Smooth muscle cell (in vitro differentiated cells): Measurements from ENCODE around the gene SYTL4. TPM values are rescaled to one million over a fixed set of nuclear protein-coding genes. Genes with fewer than 3 reads are reported as not detected.

ENCODE experiments used
- DNase-seq: peaks from one replicate; lab custom pipeline; 2025; ENCODE audit not compliant: unreplicated experiment; lab: John Stamatoyannopoulos, UW
- H2AFZ ChIP-seq: fragments of 200-600 bp; sonication (generic); 2 replicates; pipeline ENCODE4 v1.6.0; 2016; ENCODE audit warnings: antibody characterized with exemption, low read depth, mild to moderate bottlenecking
- H3F3A ChIP-seq: fragments of 200-600 bp; sonication (generic); 2 replicates; pipeline ENCODE4 v1.6.0; 2017; ENCODE audit warnings: antibody characterized with exemption, low read depth
- H3K27ac ChIP-seq: fragments of 200-600 bp; sonication (generic); 2 replicates; pipeline ENCODE4 v1.5.1; 2016; ENCODE audit warnings: low read depth, mild to moderate bottlenecking
- H3K27me3 ChIP-seq: fragments of 200-600 bp; sonication (generic); 2 replicates; pipeline ENCODE4 v1.6.1; 2016; ENCODE audit warnings: low read depth, mild to moderate bottlenecking
- H3K36me3 ChIP-seq: fragments of 200-600 bp; sonication (generic); 2 replicates; pipeline ENCODE4 v1.5.1; 2016; ENCODE audit warnings: low read depth
- H3K4me1 ChIP-seq: fragments of 200-600 bp; sonication (generic); 2 replicates; pipeline ENCODE4 v1.5.1; 2016; ENCODE audit warnings: low read depth
- H3K4me2 ChIP-seq: fragments of 200-600 bp; sonication (generic); 2 replicates; pipeline ENCODE4 v1.6.0; 2016; ENCODE audit warnings: mild to moderate bottlenecking
- H3K4me3 ChIP-seq: fragments of 200-600 bp; sonication (generic); 2 replicates; pipeline ENCODE4 v1.5.1; 2016; ENCODE audit warnings: mild to moderate bottlenecking
- H3K79me2 ChIP-seq: fragments of 200-600 bp; sonication (generic); 2 replicates; pipeline ENCODE4 v1.6.0; 2016; ENCODE audit warnings: low read depth, mild to moderate bottlenecking
- H3K9ac ChIP-seq: fragments of 200-600 bp; sonication (generic); 2 replicates; pipeline ENCODE4 v1.6.0; 2016; ENCODE audit warnings: low read depth
- H3K9me3 ChIP-seq: fragments of 200-600 bp; sonication (generic); replicated peaks from 2 replicates; pipeline ENCODE4 v1.5.1; 2016; ENCODE audit warnings: low read depth
- H4K20me1 ChIP-seq: fragments of 200-600 bp; sonication (generic); 2 replicates; pipeline ENCODE4 v1.6.0; 2016; ENCODE audit warnings: low read depth
- CTCF ChIP-seq: fragments of 200-600 bp; sonication (generic); IDR thresholded peaks from 2 replicates; pipeline ENCODE4 v1.5.1; 2017; ENCODE audit warnings: borderline replicate concordance, mild to moderate bottlenecking, antibody characterized with exemption; ENCODE audit not compliant: insufficient read depth, poor library complexity, severe bottlenecking
- WGBS: methylation state at CpG from one replicate; pipeline ENCODE4 v1.1.7; 2016; ENCODE audit warnings: low lambda C conversion rate; 5-methylcytosine and 5-hydroxymethylcytosine counted together
- polyA plus RNA-seq: library from polyadenylated mRNA; unstranded; fragments of >200 nt; fragmentation: Nextera tagmentation; extraction: Ambion mirVana; gene quantifications from 2 replicates; pipeline ENCODE4 v1.2.1, GENCODE V29; 2016
- total RNA-seq: library from RNA; depleted of rRNA; stranded (reverse); fragments of >200 nt; gene quantifications from 2 replicates; pipeline ENCODE4 v1.2.3, GENCODE V29; 2014

The SYTL4 gene
- total and polyA plus RNA-seq, 2 experiments from 2014 or later, result 6.6 to 8.0 TPM

GRCh38 chrX:100652266-100652665, 79.7 kb downstream of the SYTL4 start:
- Histone ChIP-seq H3K79me2 (peaks cover 7% of the 10 kb centered on the region), H3K4me3 (no peak overlapping the region), H3K9me3 (no peaks in the 10 kb centered on the region), H3K27me3 (no peaks in the 10 kb centered on the region), H3K27ac (peak overlapping the region; percentile 61), H2AFZ (no peak overlapping the region), H3K9ac (no peak overlapping the region), H3F3A (peaks cover 3% of the 10 kb centered on the region), H3K4me2 (peak overlapping the region; percentile 34), H3K36me3 (no peaks in the 10 kb centered on the region), H3K4me1 (peaks cover 11% of the 10 kb centered on the region), H4K20me1 (no peaks in the 10 kb centered on the region)
- TF ChIP-seq CTCF, result no peak
- no peak for DNase-seq
- 48% methylated on average over 2 of the region's 2 CpGs for WGBS

DNA sequence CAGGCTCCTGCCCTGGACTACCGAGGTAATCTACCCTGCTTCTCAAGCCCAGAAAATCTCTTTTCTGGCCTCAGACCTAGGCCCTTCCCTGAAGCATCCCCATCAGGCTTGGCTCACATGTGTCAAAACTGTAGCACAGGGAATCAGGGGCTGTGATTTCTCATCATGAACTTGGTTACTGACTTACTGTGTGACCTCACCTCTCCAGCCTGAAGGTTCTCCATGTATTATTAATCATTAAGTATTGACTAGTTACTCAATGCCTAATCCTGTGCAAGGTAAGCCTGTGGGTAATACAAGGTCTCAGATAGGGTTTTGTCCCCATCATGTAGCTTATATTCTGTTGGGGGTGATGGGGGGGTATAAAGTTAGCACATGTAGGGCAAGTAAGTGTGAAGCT, 81.1 kb downstream of the SYTL4 start:
- no peak for DNase-seq
- no peaks in the 10 kb centered on the region for H3K9me3 ChIP-seq
- no peak overlapping the region for H2AFZ ChIP-seq
- peaks cover 3% of the 10 kb centered on the region for H3F3A ChIP-seq
- peaks cover 12% of the 10 kb centered on the region for H3K79me2 ChIP-seq
- no peaks in the 10 kb centered on the region for H4K20me1 ChIP-seq
- H3K4me3 ChIP-seq, result no peak overlapping the region
- TF ChIP-seq CTCF, result no peak
- peak overlapping the region; percentile 82 for H3K9ac ChIP-seq
- no peaks in the 10 kb centered on the region for H3K27me3 ChIP-seq
- peaks cover 11% of the 10 kb centered on the region for H3K4me1 ChIP-seq
- peak overlapping the region; percentile 63 for H3K4me2 ChIP-seq
- WGBS, result 93% methylated on average over 1 of the region's 1 CpG
- no peaks in the 10 kb centered on the region for H3K36me3 ChIP-seq
- H3K27ac ChIP-seq, result peak overlapping the region; percentile 94

- no peak for TF ChIP-seq CTCF
- Histone ChIP-seq H3F3A (peaks cover 3% of the 10 kb centered on the region), H3K4me3 (peak overlapping the region; percentile 11), H3K9me3 (no peaks in the 10 kb centered on the region), H3K79me2 (peaks cover 15% of the 10 kb centered on the region), H3K36me3 (no peaks in the 10 kb centered on the region), H3K27me3 (no peaks in the 10 kb centered on the region), H3K27ac (peak overlapping the region; percentile 94), H3K4me2 (peak overlapping the region; percentile 63), H3K9ac (peak overlapping the region; percentile 82), H4K20me1 (no peaks in the 10 kb centered on the region), H2AFZ (no peak overlapping the region), H3K4me1 (peaks cover 11% of the 10 kb centered on the region)
- peak; percentile 15 for DNase-seq
- WGBS, result 36% methylated on average over 12 of the region's 12 CpGs
Measured at GRCh38 chrX:100649550-100650356, 82.2 kb downstream of the SYTL4 start.
